Measurements from ENCODE around the gene HRCT1.
A peak's percentile ranks its signal among the peaks of the same experiment; 100 is the strongest.
"Not testable (repeated sequence)": the region's sequence is repeated elsewhere in the genome, so short reads cannot be mapped to it uniquely, and the experiment has no call there.

Gene HRCT1

DNA sequence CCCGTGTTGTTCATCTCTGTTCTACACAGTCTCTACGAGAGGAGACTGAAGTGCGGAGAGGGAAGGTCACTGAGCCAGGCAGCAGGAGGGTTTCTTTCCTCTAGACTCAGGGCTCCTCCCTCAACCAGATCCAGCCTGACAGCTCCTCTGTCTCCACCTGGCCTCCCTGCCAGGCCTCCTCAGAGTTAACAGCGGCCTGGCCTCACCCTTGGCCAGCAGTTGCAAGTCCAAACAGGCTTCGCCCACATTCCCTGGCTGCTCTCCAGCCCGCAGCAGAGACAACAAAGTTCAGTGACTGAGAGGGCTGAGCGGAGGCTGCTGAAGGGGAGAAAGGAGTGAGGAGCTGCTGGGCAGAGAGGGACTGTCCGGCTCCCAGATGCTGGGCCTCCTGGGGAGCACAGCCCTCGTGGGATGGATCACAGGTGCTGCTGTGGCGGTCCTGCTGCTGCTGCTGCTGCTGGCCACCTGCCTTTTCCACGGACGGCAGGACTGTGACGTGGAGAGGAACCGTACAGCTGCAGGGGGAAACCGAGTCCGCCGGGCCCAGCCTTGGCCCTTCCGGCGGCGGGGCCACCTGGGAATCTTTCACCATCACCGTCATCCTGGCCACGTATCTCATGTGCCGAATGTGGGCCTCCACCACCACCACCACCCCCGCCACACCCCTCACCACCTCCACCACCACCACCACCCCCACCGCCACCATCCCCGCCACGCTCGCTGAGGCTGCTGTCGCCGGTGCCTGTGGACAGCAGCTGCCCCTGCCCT, at the start of gene HRCT1:
Gene HRCT1 (plus strand): TSS at position 291 of the 768 bp plus-strand sequence. CDS start 86 bp downstream, at position 377.
- DNase-seq: no peak

DNA sequence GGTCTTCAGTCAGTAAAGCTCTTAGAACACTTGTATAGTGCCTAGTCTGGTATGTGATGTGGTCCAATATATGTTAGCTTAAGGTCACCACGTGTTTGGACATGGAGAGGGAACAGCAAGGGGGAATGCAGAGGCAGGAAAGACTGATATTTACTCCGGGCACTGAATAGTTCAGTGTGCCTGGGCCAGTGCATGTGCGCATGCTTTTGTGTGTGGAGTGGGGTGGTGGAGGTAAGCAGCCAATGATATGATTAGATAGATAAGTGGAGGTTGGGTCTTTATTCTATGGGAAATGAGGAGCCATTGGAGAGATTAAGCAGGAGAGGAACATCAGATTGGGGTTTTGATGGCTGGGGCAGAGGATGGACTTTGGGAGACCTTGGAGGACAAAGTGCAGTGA, 49.8 kb upstream of the HRCT1 start:
- DNase-seq: no peak

DNA sequence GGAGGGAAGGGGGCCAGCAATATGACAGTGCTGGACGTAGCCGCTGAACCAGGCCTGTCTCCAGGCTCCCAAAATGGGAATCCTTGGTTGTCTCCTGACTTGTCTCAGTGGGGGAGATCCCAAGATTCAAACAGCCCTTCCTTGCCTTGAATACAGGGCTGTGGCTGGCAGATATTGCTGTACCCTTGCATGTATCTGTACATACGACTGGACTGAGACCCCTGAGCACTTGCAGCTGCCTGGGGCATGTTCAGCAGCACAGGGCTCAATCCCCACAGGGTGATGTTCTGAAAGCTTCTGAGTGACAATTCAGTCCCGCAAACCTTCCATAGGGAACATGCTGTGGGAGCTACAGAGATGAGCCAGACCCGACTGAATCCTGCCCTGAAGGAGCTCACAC, 49.1 kb upstream of the HRCT1 start:
- DNase-seq: no peak

DNA sequence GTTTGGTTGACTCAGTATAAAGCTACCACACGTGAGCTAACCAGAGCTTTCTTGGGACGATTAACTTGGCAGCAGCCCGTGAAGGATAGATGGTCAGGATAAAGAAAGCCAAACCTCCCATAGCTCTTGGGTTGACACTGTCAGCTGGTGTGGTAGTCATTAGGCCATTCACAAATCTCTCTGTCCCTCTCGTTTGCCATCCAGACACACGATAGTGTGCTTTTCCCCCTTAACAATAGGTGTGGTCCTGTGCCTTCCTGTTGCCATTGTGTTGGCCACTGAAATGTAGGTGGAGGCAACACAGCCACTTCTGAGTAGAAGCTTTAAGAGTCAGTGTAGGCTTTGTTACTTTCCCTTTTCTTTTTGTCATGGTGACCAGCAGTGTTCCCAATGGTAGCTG, 47.5 kb upstream of the HRCT1 start:
- no peak for DNase-seq

DNA sequence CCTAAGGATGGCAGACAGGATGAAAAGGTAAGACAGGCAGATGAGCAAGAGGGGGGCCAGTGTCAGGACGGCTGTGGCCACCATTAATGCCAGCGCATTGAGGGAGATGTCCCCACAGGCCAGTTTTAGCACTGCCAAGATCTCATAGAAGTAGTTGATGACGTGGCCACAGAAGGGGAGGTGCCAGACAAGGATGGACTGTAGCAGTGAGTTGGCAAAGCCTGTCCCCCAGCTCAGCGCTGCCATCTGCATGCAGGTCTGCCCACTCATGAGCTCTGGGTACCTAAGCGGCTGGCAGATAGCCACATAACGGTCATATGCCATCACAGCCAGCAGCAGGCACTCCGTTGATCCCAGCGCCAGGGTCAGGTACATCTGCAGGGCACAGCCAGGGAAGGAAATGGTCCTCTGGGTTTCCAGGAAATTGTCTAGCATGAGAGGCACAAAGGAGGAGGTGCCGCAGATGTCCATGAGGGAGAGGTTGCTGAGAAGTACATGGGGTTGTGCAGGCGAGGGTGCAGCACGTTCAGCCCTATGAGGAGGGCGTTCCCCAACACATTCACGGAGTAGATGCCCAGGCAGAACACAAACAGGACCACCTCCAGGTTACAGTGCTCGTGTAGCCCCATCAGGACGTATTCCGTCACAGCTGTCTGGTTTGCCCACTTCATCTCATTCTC, 46.6 kb upstream of the HRCT1 start:
- no peak for DNase-seq

DNA sequence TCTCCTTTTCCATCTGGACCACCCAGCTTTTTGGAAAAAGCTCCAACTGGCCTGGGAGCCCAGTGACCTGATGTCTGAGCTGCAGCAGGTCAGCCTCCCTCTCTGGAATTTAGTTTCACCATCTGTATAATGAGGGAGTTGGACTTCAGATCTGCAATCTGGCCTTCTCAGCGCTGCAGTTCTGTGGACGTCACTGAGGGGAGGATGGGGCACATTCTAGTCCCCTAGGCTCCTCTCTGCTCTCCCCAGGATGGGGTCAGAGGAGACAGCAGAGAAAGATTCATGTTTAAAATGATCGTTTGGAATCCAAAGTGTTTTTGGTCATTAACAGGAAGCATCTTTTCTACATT, 46.0 kb upstream of the HRCT1 start:
- no peak for DNase-seq

DNA sequence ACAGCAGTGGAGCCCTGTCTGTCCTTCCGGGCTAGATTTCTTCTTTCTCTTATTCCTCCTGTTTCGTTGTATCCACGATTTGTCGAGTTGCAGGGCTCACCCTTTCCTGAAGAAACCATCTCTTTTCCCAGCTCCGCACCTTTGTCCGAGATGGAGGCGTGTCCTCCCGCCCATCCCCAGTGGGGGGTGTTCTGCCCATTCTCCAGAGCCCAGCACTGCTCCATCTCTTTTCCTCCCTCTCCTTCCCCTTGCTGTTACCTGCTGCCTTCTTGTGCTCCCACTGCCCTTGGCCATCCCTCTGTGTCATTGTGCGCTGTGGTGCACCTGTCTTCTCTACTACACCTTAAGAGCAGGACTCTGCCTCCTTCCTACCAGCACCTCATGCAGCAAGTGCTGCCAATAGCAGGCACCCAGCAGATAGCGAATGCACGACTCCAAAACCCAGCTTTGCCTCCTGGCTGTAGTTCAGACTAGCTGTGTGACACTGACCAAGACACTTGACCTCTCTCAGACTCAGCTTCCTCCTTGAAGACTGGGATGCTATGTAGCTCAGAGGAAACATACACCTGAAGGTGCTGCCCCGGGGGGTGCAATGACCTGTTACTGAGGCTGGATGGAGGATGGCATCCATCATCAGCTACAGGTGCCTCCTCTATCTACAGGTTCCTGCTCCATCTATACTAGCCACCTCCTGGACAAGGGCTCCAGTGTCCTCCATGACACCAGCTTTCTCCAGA, 44.7 kb upstream of the HRCT1 start:
- no peak for DNase-seq

DNA sequence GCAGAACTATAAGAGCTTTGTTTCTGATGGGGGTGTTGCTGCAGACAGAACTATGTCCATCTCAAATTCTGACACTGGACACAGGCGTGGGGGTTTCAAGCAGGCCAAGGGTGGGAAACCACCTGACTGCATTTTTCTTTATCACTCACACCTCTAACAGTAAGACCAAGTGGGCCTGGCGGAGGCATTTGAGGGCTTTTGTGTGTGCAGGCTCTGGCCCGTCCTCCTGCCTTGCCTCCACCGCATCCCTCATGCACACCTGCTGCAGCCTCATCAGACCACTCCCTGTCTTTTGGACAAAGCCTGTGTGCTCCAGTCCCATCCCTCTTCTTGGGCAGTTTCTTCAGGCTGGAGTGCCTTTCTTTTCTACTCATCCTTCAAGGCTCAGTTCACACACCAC, 43.7 kb upstream of the HRCT1 start:
- DNase-seq: no peak

DNA sequence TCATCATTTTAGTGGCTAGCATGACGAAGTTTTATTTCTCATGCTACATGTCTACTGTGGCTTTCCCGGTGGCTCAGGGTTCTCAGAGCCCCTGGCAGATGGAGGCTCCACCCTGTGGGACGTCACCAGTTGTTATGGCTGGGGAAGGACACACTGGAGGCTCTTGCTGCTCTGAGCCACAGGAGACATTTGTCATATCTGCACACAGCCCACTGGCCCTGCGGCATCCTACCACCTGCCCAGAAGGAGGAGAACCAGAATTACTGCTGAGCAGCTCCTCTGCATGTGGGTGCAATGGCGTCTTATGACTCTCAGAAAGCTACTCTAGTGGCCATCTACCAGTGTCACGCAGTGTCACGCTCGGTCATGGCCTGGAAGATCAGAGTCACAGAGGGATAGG, 42.4 kb upstream of the HRCT1 start:
- DNase-seq: no peak

DNA sequence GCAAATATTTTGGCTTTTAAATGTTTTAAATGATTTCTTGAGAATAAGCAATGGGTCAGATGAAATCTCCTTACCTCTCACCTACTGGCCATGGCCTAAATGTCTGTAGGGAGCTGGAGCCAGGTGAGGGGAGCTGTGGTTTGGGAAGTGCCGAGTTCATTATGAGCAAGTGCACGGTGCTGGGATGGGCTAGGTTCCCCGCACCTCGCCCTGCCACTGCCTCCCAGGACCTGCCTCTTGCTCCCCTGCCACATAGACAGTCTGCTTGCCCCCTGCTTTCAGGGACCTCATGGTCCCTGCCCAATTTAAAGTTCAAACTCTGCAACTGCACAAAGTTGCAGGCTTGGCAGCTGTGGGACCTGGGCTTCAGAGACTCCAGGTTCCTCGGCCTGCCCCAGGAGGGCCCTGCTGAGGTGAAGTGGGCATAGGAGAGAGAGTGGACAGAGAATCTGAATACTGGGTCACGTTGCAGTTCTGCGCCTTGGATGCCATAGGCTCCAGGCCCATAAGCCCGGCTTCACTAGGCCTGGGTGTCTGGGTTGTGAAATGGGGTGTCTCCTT, 41.2 kb upstream of the HRCT1 start:
- no peak for DNase-seq

DNA sequence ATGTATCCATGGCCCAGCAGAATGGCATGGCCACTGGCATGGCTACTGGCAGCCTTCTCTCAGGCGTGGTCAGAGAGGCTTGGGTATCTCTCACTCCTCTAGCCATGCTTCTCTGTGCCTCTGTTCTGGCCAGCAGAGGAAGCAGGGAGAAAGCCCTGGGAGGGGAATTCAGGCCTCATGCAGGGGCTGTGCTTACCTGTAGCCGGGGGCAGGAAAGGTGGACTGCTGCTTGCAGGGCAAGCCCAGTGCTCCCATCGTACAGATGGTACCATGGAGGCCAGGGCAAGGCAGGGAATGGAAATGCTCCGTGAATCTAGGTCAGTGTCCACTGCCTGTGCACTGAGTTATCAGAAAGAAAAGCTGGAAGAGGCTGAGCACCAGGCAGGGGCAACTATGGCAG, 38.5 kb upstream of the HRCT1 start:
- DNase-seq: no peak

DNA sequence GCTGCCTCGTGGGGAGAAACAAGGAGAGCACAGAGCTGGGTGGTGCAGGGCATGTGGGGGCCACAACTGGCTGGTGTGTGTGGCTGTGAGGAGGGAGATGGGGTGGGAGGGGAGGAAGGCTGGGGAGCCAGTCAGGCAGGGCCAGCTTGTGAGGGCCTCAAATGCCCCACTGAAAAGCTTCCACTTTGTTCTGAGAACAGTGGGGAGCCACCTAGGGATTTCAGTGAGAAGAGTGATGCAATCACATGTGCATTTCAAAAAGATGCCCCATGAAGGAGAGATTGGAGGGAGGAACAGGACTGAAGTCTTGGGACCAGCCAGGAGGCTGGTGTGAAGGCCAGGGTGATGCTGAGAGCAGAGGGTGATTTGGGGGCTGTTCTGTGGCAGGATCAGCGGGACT, 37.1 kb upstream of the HRCT1 start:
- no peak for DNase-seq

DNA sequence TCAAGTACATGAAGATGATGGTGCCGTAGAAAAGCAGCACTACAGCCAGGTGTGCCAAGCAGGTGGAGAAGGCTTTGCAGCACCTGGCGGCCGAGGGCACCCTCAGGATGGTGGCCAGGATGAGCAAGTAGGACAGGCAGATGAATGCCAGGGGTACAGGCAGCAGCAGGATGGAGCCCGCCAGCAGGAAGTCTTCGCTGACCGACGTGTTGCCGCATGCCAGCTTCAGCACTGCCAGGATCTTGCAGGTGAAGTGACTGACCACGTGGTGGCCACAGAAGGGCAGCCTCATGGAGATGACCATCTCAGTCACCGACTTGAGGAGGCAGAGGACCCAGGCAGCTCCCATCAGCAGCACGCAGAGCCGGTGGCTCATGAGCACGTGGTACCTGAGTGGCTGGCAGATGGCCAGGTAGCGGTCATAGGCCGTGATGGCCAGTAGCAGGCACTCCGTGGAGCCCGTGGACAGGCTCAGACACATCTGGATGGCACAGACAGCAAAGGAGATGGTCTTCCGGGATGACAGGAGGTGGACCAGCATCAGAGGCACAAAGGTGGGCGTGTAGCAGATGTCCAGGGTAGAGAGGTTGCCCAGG, 36.3 kb upstream of the HRCT1 start:
- no peak for DNase-seq

DNA sequence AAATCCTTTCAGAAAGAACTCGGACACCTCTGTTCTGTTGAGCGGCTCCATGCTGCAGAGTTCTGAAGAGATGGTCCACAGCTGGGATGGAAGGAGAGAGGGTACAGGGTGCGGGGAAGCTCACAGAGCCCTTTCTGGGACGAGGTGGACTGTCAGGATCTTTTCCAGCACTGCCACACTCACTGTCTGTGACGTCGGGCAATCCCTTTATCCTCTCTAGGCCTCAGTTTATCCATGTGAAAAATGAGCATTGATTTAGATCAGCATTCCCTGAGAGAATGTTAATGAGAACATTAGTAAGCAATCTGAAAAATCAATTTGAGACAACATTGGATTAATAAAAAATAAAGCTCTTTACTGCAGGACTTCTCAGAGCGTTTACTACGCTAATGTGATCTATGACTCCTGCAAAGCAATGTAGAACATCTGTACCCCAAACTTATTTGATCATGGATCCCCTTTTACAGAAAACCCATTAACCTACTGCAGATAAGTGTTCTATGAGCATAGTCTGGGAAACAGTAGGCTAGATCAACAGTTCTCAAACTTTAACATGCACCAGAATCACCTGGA, 35.6 kb upstream of the HRCT1 start, which contains the start of gene OR13J1:
Gene OR13J1 (minus strand): TSS at position 51 of the 573 bp plus-strand sequence. CDS start 0 bp downstream, at position 51.
- DNase-seq: no peak

DNA sequence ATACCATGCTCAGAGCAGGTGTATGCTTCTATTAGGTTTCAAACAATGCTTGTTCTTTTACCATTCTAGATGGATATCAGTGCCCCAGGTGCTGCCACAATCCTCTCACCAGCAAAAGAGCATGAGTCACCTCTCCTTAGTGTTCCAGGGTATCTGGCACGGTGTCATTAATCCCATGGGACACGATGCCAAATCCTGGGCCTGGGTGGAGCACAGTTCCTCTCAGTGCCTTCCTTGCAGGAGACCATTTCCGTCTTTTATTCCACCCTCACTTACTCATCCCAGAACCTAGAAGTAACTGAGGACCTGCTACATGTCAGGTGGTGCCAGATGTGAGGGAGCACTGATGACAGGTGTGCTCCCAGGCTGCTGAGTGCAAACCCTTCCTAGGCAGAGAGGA, 34.5 kb upstream of the HRCT1 start:
- DNase-seq: no peak

DNA sequence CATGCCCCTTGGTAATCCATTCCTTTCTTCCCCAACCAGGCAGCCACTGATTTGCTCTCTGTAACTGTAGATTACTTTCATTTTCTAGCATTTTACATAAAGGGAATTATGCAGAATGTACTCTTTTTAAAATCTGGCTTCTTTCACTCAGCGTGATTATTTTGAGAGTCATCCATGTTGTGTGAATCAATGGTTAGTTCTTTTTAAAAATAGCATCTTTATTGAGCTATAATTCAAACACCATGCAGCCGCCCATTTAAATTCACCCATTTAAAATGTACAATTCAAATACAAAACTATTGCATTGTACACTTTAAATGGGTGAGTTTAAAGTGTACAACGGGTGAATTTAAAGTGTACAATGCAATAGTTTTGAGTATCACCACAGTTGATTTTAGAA, 33.5 kb upstream of the HRCT1 start:
- no peak for DNase-seq

DNA sequence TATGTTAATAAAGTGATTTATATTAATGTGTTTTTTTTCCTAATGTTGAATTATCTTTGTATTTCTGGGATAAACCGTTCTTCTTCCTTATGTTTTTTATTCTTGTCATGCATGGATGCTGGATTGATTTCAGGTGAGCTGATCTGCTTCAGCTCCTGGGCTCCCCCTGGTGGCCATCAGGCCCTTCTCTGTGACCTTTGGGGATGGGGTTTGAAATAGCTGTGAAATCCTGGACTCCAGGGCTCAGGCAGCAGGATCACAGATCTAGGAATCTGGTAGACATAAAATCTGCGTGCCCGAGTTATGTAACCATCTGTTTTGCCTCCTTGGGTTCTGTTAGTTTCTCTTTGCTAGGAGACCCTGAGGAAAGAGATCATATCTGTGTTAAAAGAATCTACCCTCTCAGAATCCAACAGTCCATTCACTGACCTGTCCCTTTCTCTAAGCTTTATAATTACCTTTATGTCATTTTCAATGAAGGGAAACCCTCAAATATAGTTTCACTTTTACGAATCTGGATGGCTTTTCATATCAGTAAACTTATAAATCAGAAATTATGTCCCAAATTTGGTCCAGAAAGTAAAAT, 23.6 kb upstream of the HRCT1 start:
- peak; percentile 5 for DNase-seq

DNA sequence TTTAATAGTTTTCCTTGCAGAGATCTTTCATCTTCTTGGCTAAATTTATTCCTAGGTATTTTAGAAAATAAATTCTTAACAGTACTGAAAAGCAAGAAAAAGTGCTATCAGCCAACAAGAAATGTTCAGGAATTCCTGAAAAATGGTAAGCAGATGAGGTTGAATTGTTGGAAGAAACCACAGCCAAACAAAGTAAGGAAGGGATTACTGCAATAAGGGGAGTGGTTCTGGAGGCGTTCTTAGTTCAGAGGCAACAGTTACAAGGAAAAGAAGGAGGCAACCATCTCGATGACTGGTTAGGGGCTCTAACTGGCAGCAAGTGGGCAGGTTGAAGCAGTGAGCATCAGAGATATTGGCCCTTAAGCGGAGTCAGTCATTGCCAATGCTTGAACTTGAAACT, 23.0 kb upstream of the HRCT1 start:
- DNase-seq: no peak

DNA sequence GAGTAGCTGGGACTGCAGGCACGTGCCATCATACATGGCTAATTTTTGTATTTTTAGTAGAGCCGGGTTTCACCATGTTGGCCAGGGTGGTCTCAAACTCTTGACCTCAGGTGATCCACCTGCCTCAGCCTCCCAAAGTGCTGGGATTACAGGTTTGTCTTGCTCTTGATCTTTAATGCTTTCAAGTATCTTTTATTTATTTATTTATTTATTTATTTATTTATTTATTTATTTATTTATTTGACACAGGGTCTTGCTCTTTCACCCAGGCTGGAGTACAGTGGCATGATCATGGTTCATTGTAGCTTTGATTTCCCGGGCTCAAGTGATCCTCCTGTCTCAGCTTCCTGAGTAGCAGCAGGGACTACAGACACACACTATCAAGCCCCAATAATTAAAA, 21.1 kb upstream of the HRCT1 start:
- not testable (repeated sequence) for DNase-seq

DNA sequence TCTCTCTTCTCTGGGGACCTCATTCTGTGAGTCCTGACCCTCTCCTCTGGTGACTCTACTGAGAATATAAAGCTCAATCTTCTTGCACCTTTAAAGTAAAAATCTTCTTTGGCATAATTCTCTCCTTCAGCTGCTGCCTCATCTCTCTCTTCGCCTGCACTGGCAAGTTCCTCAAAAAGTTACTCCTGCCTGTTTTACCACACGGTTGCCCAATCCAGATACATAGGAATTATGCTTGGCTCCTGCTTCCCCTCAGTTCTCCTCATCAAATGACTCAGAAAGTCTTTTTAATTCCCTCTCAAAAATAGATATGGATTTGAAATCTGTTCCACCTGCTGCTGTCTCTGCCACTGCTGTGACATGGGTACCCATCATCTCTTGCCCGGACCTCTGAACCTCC, 14.4 kb upstream of the HRCT1 start:
- no peak for DNase-seq

DNA sequence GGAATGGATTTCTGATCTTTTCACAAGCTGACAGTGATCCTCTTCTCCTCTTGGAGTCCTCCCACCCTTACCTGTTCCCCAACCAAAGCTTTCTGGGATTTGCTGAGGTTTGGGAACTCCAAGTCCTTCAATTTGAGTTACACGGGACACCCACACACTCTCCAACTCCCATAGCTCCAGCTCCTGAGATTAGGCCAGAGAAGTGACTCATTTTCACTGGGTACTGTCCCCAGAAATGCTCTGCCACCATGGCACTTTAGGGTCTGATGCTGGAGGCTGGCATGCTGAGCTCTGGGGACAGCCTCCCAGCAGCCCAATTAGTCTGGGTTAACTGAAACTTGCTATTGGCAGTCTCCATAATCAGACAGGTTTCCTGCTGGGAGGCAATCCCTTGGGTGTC, 14.0 kb upstream of the HRCT1 start:
- DNase-seq: no peak

DNA sequence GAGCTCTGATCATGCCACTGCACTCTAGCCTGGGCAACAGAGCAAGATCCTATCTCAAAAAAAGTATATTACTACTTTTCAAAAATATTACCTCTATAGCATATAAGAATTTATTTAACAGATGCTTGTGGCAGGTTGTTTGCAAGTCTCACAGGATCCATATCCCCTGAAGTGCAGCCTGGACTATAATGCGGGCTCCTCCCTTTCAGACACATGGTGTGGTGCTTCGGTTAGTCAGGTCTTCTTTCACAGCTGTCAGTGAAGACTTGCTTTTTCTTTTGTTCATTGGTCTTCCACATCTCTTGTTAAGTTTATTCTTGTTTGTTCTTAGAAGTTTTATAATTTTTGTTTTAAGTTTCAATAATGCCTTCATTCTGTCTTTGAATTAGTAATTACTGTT, 9.4 kb upstream of the HRCT1 start:
- no peak for DNase-seq
